GM13976 (cell line): ENCODE measurements around the gene UBE2S.

Experiments used
- DNase-seq: peaks from one replicate; pipeline ENCODE4 v3.0.0; 2012; ENCODE audit warnings: low spot score
- CTCF ChIP-seq: IDR thresholded peaks from 2 replicates; pipeline ENCODE4 v1.5.1; 2012; ENCODE audit warnings: borderline replicate concordance, mild to moderate bottlenecking; ENCODE audit not compliant: insufficient read depth; ENCODE audit errors: extremely low read depth, missing control alignments, control extremely low read depth
- in situ Hi-C: fragments of 300-500 bp; cut with MboI; formaldehyde crosslinking; loops from one replicate; pipeline ENCODE4 v1.12.0; 2022; ENCODE audit warnings: low sequenced_read_pairs, mixed read lengths, inconsistent platforms; ENCODE audit not compliant: unreplicated experiment

Gene UBE2S

DNA sequence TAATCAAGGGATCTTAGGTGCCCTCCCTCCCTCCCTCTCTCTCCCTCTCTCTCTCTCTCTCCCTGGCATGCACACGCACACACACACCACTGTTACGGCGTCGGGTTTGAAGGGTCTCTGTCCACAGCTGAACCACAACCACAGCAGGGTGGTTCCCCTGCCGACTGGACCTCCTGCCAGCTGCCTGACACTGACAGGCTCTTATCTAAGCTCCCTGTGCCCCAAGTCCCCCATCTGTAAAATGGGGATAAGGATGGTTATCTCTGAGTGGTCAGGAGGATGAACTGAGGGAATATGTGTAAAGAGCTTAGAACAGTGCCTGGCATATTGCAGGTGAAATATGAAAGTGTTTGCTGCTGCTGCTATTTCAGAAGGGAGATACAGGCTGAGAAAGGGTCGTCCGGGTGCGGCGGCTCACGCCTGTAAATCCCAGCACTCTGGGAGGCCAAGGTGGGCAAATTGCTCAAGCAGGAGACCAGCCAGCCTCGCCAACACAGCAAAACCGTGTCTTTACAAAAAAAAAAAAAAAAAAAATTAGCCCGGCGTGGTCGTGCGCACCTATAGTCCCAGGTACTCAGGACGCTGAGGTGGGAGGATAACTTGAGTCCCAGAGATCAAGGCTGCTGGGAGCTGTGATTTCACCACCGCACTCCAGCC is 36.4 kb upstream of the UBE2S start:
- TF ChIP-seq CTCF, result no peak
- in situ Hi-C loops, result no loop called here
- DNase-seq, result no peak

- no peak for DNase-seq
- in situ Hi-C loops, result no loop called here
- TF ChIP-seq CTCF, result no peak
Observed at GRCh38 chr19:55443045-55443823, 35.6 kb upstream of the UBE2S start, which contains the start of gene SHISA7. TSS of gene SHISA7 (minus strand) at chr19:55443300. CDS start at chr19:55442863, 437 bp downstream.

DNA sequence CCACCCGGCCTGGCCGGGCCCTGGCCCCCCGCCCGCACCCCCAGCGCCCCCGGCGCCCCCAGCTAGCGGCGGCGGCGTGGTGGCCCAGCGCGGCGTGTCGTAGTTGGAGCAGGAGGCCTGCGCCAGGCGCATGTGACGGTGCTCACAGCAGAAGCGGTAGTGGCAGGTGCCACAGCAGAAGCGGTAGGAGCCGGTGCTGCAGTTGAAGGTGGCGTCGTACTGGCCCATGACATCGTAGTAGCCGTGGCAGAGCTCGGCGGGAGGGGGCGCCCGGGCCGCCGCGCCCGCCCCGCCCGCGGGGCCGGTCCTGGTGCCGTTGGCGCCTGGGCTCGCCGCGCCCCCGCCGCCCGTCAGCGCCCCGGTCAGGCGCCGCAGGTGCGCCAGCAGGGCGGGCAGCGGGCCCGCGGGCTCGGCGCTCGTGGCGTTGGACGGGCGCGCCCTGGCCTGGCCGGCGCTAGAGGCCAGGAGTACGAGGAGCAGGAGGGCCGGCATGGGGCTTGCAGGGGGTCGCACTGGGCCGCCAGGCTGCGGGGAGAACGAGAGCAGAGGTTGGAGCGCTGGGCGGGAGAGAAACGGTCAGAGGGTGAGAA is 34.9 kb upstream of the UBE2S start:
- TF ChIP-seq CTCF, result no peak
- in situ Hi-C loops, result no loop called here
- no peak for DNase-seq

- in situ Hi-C loops, result no loop called here
- TF ChIP-seq CTCF, result no peak
- no peak for DNase-seq
Observed at GRCh38 chr19:55441692-55442321, 34.2 kb upstream of the UBE2S start.

GRCh38 chr19:55441319-55441691 is 33.7 kb upstream of the UBE2S start:
- in situ Hi-C loops, result no loop called here
- TF ChIP-seq CTCF, result no peak
- DNase-seq, result no peak

- peak; percentile 73 for DNase-seq
- in situ Hi-C loops, result no loop called here
Observed at GRCh38 chr19:55440411-55441105, 33.0 kb upstream of the UBE2S start.

More at GRCh38 chr19:55440411-55441105, 33.0 kb upstream of the UBE2S start:
- TF ChIP-seq CTCF, result no peak
